ENCODE results near the gene TEX44.

The TEX44 gene

GRCh38 chr2:231601356-231602229 lies 8.9 kb downstream of the TEX44 start:
- no peak overlapping the region for H3K27ac Mint-ChIP-seq

GRCh38 chr2:231602859-231603467 lies 10.3 kb downstream of the TEX44 start:
- H3K27me3 Mint-ChIP-seq (ENCODE audit: low read depth, poor library complexity), result no peaks in the 10 kb centered on the region
- DNase-seq, result no peak
- H3K9me3 Mint-ChIP-seq, result no peaks in the 10 kb centered on the region
- no peak for TF ChIP-seq CTCF (IDR thresholded peaks at IDR 0.05)
- H3K4me3 Mint-ChIP-seq, result peak overlapping the region; percentile 59
- no peak overlapping the region for H3K27ac Mint-ChIP-seq
- no peaks in the 10 kb centered on the region for H3K36me3 Mint-ChIP-seq (ENCODE audit: low read depth)
- peaks cover 41% of the 10 kb centered on the region for H3K4me1 Mint-ChIP-seq

More at GRCh38 chr2:231601356-231602229, 8.9 kb downstream of the TEX44 start:
- peak; percentile 88 for TF ChIP-seq CTCF (IDR thresholded peaks at IDR 0.05)
- Mint-ChIP-seq H3K36me3 (ENCODE audit: low read depth) (no peaks in the 10 kb centered on the region), H3K9me3 (no peaks in the 10 kb centered on the region), H3K27me3 (ENCODE audit: low read depth, poor library complexity) (no peaks in the 10 kb centered on the region), H3K4me1 (peaks cover 41% of the 10 kb centered on the region), H3K4me3 (no peak overlapping the region)
- peak; percentile 86 for DNase-seq

GRCh38 chr2:231604101-231604684 lies 11.5 kb downstream of the TEX44 start:
- peaks cover 3% of the 10 kb centered on the region for H3K27me3 Mint-ChIP-seq (ENCODE audit: low read depth, poor library complexity)
- TF ChIP-seq CTCF (IDR thresholded peaks at IDR 0.05), result no peak
- no peak for DNase-seq
- H3K4me3 Mint-ChIP-seq, result peak overlapping the region; percentile 59
- H3K4me1 Mint-ChIP-seq, result peaks cover 46% of the 10 kb centered on the region
- H3K36me3 Mint-ChIP-seq (ENCODE audit: low read depth), result no peaks in the 10 kb centered on the region
- peak overlapping the region; percentile 81 for H3K27ac Mint-ChIP-seq
- H3K9me3 Mint-ChIP-seq, result no peaks in the 10 kb centered on the region

GRCh38 chr2:231604685-231605606 lies 12.3 kb downstream of the TEX44 start:
- H3K36me3 Mint-ChIP-seq (ENCODE audit: low read depth), result no peaks in the 10 kb centered on the region
- no peak for TF ChIP-seq CTCF (IDR thresholded peaks at IDR 0.05)
- H3K27me3 Mint-ChIP-seq (ENCODE audit: low read depth, poor library complexity), result peaks cover 3% of the 10 kb centered on the region
- peaks cover 48% of the 10 kb centered on the region for H3K4me1 Mint-ChIP-seq
- no peaks in the 10 kb centered on the region for H3K9me3 Mint-ChIP-seq
- H3K27ac Mint-ChIP-seq, result peak overlapping the region; percentile 96
- peak overlapping the region; percentile 71 for H3K4me3 Mint-ChIP-seq
- DNase-seq, result peak; percentile 99

GRCh38 chr2:231605607-231606091 lies 13.0 kb downstream of the TEX44 start:
- H3K27me3 Mint-ChIP-seq (ENCODE audit: low read depth, poor library complexity), result peaks cover 3% of the 10 kb centered on the region
- H3K9me3 Mint-ChIP-seq, result no peaks in the 10 kb centered on the region
- TF ChIP-seq CTCF (IDR thresholded peaks at IDR 0.05), result no peak
- DNase-seq, result no peak
- H3K4me3 Mint-ChIP-seq, result peak overlapping the region; percentile 71
- peaks cover 55% of the 10 kb centered on the region for H3K4me1 Mint-ChIP-seq
- peak overlapping the region; percentile 96 for H3K27ac Mint-ChIP-seq
- no peaks in the 10 kb centered on the region for H3K36me3 Mint-ChIP-seq (ENCODE audit: low read depth)

Data from nephron progenitor cell (in vitro differentiated cells).